NCI-H748 (cell line): ENCODE data around the gene ZAR1L.
A peak's percentile ranks its signal among the peaks of the same experiment; 100 is the strongest.

Experiments
- DNase-seq: peaks from one replicate; lab custom pipeline; 2025; ENCODE audit not compliant: unreplicated experiment; lab: John Stamatoyannopoulos, UW

The ZAR1L gene

GRCh38 chr13:32257649-32258048 lies 57.5 kb downstream of the ZAR1L start:
- peak; percentile 65 for DNase-seq

DNA sequence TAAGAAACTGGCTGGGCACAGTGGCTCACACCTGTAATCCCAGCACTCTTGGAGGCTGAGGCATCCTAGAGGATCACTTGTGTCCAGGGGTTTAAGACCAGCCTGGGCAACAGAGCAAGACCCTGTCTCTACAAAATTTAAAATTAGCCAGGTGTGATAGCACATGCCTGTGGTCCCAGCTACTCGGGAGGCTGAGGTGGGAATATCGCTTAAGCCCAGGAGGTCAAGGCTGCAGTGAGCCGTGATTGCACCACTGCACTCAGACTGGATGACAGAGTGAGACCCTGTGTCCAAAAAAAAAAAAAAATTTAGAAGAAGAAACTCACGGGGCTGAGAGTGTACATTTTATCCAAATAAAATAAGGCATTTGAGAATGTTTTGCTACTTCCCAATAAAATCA lies 58.9 kb downstream of the ZAR1L start:
- no peak for DNase-seq

- peak; percentile 73 for DNase-seq
Observed at GRCh38 chr13:32255724-32256109, 59.4 kb downstream of the ZAR1L start.

DNA sequence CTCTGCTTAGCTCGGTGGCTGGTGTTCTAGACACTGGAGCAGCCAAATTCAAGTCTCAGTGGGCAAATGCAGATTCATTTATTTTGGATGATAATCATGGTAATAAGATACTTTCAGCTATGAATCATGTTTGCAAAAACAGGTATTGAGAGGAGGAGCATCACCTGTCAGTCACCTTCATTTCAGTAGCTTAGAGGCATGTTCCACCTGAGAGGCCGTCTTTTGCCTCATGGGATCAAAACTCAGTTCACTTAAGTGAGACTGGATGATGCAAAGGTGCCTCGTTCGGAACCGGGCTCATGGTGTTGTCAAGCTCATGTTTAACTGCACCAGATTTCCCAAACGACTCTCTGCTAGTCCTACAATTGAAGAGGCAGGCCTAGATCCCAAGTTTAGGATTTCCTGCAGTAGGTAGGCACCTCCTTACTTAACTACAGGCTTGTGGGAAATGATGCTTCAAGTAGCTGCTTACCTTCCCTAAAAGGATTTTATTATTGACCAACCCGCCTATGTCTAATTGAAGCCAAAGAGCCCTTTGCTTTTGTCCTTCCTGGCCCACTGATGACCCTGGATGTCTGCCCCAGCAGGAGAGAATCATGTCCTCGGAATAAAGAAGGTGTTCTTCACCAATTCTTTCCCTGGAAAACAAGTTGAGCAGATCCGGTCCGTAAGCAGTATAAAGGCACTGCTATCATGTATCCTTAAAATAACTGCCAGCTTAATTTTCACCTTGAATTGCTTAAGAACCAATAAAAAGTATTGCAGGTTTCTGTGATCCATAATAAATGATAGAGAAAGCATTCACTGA lies 60.0 kb downstream of the ZAR1L start:
- DNase-seq: peak; percentile 69

DNA sequence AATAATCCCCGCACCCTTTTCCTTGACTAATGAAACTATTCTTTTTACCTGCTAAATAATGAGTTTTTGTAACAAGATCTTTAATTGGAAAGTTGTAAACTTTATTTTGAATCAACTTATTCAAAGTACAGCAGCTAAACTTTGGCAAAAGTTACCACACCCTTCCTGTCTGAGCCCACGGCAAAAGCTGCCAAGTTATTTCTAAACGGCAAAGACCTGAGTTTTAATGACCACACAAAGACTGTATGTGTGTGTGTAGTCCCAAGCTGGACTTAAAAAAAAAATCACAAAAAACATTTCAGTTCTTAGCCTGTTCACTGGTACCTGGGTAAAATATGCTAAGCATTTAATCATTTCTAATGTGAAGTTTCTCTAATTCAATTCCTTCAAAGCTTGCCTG lies 60.7 kb downstream of the ZAR1L start:
- DNase-seq: no peak

DNA sequence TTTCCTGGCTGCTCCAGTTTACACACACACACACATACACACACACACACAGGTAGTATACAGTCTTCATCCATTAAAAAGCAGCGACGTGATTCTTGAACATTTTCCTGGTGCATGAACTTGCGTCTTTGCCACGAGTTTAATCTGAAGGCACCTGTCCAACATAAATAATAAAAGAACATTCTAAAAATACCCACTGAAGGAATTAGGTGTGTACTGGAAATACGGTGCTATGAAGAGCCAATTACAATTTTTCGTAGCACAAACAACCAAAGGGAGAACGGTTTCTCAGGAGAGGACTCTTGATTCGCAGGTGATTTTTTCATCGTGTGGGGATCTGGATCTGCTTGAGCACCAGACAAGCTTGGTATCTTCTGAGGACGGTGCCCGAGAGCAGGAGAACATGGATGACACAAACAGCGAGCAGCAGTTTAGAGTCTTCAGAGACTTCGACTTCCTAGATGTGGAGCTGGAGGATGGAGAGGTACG lies 61.2 kb downstream of the ZAR1L start:
- DNase-seq: no peak
